GM21367 (cell line): Measurements from ENCODE around the gene PTPRN2.
"Not testable (repeated sequence)": the region's sequence is repeated elsewhere in the genome, so short reads cannot be mapped to it uniquely, and the experiment has no call there.

ENCODE experiments used
- ATAC-seq: cut with Tn5 transposase; IDR thresholded peaks from one replicate; pipeline ENCODE4 v1.9.1; 2021; ENCODE audit not compliant: unreplicated experiment

The PTPRN2 gene

GRCh38 chr7:157707983-157708918, 879.4 kb downstream of the PTPRN2 start:
- no peak for ATAC-seq

- ATAC-seq: no peak
Observed at GRCh38 chr7:157704365-157704764, 883.3 kb downstream of the PTPRN2 start.

GRCh38 chr7:157703534-157704195, 884.0 kb downstream of the PTPRN2 start:
- ATAC-seq: no peak

GRCh38 chr7:157703131-157703530, 884.5 kb downstream of the PTPRN2 start:
- no peak for ATAC-seq

- ATAC-seq: no peak
Observed at GRCh38 chr7:157702311-157703023, 885.2 kb downstream of the PTPRN2 start.

GRCh38 chr7:157701395-157702180, 886.0 kb downstream of the PTPRN2 start:
- not testable (repeated sequence) for ATAC-seq

- no peak for ATAC-seq
Observed at GRCh38 chr7:157700231-157701005, 887.2 kb downstream of the PTPRN2 start.

GRCh38 chr7:157699357-157700013, 888.1 kb downstream of the PTPRN2 start:
- no peak for ATAC-seq

- ATAC-seq: not testable (repeated sequence)
Observed at GRCh38 chr7:157697287-157697686, 890.3 kb downstream of the PTPRN2 start.

- not testable (repeated sequence) for ATAC-seq
Observed at GRCh38 chr7:157695609-157696008, 892.0 kb downstream of the PTPRN2 start.

- no peak for ATAC-seq
Observed at GRCh38 chr7:157694376-157694665, 893.3 kb downstream of the PTPRN2 start.

- ATAC-seq: no peak
Observed at GRCh38 chr7:157693521-157694375, 893.9 kb downstream of the PTPRN2 start.

GRCh38 chr7:157693071-157693520, 894.5 kb downstream of the PTPRN2 start:
- ATAC-seq: no peak

- no peak for ATAC-seq
Observed at GRCh38 chr7:157692460-157693011, 895.1 kb downstream of the PTPRN2 start.

- no peak for ATAC-seq
Observed at GRCh38 chr7:157691586-157692459, 895.8 kb downstream of the PTPRN2 start.

- ATAC-seq: no peak
Observed at GRCh38 chr7:157690833-157691585, 896.6 kb downstream of the PTPRN2 start.
